Sigmoid colon (tissue), 3 donors: ENCODE data around the gene PLXNA4.

Source experiments
- CTCF ChIP-seq, 4 experiments: fragments of 450-650 bp in 3 of 4; fragments of 200-600 bp in 1 of 4; IDR thresholded peaks; one replicate each; pipeline ENCODE4 v1.5.1; 2016 to 2019; ENCODE audit warnings: antibody characterized with exemption in 4 of 4, mild to moderate bottlenecking in 3 of 4, moderate library complexity in 2 of 4
- POLR2A ChIP-seq, 2 donors: fragments of 450-650 bp; IDR thresholded peaks; one replicate each; pipeline ENCODE4 v1.6.1; 2016; ENCODE audit warnings: antibody characterized with exemption in 2 of 2, mild to moderate bottlenecking in 2 of 2, moderate library complexity in 2 of 2

GRCh38 chr7:132124575-132124974 lies 451.7 kb downstream of the PLXNA4 start:
- TF ChIP-seq CTCF (IDR thresholded peaks at IDR 0.05) (no peak), POLR2A (IDR thresholded peaks at IDR 0.05) (no peak)
